GM15510 (cell line): ENCODE data around the gene ATCAY.

Experiments
- POLR2A ChIP-seq: IDR thresholded peaks from 3 replicates; pipeline ENCODE4 v1.6.1; 2011; ENCODE audit warnings: borderline replicate concordance; ENCODE audit not compliant: insufficient read length; ENCODE audit errors: extremely low read depth

The ATCAY gene

GRCh38 chr19:3950871-3951861, 70.7 kb downstream of the ATCAY start:
- no peak for TF ChIP-seq POLR2A

- TF ChIP-seq POLR2A: no peak
These were observed 73.6 kb downstream of the ATCAY start for GRCh38 chr19:3954107-3954506.

DNA sequence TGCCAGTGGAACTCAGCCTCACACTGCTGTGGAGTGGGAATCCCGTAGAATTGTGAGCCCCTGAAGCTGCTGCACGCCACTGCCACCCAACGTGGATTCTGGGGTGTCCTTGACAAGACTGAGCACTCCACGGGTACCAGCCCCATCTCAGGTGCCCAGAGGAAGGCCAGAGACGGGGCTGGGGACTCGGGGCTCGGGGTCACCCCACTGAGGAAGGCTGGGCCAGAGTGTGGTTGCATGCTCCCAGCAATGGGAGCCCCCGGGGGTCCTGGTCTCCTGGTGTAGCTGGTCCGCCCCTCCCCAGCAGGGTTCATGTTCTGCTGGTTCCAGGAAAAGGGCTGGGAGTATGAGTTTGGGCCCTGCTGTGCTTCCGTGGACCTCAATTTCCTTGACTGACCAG, 75.2 kb downstream of the ATCAY start:
- no peak for TF ChIP-seq POLR2A

DNA sequence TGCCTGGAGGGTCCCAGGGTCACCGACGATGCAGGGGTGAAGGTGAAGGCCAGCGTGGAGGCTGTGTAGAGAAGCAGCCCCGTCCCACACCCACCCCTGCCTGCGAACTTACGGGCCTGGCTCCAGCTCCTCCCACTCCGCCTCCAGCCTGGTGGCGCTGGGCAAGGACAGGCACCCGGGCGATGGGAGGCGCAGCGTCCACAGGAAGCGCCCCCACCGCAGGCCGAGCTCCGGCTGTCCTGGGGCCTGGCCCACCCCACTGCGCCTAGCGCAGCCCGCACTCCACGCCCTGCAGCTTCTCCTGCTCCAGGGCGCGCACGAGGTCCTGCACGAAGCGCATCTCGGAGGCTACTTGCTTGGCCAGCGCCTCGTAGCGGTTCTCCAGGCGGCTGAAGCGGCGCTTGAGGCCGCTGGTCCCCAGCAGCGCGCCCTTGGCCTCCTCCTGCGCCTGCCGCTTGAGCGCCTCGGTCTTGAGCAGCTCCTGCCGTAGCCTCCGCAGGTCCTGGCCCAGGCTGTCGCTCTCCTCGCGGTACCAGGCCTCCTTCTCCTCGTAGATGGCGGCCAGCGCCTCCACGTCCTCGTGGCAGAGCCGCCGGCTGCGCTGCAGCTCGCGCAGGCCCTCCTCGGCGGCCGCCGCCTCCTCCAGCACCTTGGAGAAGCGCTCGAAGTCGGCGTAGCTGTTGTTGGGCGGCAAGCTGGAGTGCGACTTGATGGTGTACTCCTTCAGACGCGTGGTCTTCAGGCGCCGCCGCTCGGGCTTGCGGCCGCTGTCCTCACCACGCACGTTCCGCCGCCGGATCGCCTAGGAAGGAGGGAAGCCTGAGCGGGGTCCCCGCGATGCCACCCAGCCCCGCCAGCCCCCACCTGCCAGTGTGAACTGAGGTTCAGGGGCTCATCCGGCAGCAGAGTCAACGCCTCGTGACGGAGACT, 78.6 kb downstream of the ATCAY start:
- no peak for TF ChIP-seq POLR2A

GRCh38 chr19:3959766-3960131, 79.3 kb downstream of the ATCAY start:
- TF ChIP-seq POLR2A: no peak

DNA sequence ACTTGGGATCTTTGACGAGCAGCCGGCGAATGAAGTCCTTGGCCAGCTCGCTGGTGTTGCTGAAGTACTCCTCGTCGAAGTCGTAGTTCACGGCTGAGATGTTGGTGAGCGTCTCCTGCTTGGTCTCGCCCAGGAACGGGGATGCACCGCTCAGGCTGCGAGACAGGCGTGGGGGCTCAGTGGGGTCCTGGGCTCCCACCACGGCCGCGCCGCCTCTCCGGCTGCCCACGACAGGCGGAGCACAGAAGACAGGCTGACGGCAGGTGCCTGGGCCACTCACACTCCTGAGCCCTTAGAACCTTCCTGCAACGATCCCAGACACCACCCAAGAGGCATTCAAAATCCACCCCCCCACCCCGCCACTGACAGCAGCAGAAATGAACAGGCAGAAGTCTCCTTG, 80.5 kb downstream of the ATCAY start:
- no peak for TF ChIP-seq POLR2A

DNA sequence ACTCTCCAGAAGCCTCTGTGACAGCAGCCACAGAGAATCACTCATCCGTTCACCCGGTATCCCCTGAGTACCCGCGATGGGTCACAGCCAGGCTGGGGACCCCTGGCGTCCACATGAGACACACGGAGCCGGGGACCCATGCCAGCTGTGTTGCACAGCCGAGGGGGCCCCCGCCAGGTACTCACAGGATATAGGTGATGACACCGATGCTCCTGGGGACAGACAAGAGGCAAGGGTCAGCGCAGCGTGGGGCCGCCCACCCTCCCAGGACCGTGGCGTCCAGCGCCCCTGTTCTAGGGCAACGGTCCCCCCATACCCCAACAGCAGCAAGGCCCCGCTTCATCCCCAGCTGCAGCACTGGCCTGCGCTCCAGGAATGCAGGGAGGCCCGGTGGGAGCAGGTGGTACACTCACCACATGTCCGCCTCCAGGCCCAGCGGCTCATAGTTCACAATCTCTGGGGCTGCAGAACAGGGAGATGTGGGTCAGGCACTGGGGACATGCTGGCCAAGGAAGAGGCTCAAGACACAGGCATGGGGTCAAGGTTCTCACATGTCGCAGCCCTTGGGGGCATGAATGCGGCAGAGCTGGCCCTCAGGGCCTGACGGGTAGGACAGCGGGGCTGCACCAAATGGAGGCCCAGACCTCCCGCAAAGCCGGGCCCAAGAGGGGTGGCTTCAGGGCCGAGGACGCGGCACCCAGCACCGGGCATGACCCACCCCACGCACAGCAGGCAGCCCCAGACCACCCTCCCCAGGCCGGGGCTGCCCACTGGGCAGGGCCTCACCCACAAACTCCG, 83.2 kb downstream of the ATCAY start:
- TF ChIP-seq POLR2A: no peak

DNA sequence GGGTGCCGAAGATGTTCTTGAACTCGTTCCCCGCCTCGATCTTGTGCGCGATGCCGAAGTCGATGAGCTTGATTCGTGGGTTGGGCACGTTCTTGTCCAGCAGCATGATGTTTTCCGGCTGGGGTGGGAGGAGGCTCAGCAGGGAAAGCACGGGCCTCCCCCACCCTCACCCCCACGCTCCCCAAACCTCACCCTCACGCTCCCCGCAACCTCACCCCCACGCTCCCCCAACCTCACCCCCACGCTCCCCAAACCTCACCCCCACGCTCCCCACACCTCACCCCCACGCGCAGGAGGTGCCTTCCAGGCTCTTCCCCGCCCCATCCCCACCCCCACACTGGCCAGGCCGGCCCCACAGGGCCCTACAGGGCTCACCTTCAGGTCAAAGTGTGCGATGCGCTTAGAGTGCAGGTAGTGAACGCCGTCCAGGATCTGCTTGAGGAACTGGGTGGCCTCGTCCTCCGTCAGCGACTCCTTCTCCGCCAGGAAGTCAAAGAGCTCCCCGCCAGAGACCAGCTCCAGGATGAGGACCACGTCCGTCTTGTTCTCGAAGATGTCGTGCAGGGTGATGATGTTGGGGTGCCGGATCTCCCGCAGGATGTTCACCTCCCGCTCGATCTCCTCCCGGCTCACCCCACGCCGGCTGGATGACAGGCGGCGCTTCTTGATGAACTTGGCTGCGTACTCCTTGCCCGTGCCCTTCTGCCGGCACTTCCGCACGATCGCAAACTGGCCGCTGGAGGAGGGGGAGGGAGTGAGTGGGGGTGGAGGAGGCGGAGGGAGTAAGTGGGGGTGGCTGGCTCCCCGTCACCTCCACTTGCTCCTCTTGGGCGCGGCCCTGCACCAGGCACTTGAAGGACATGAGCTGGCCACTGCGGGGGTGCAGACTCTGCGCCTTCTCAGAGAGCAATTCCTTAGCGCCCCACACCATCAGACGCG, 84.0 kb downstream of the ATCAY start:
- no peak for TF ChIP-seq POLR2A

GRCh38 chr19:3966051-3967017, 85.8 kb downstream of the ATCAY start:
- TF ChIP-seq POLR2A: no peak

GRCh38 chr19:3968556-3969434, 88.3 kb downstream of the ATCAY start:
- TF ChIP-seq POLR2A: no peak
